GM10248 (cell line): Measurements from ENCODE around the gene NCOA4.

Source experiments
- CTCF ChIA-PET: fragments of 300-600 bp; sonication (Branson Sonifier 250); formaldehyde crosslinking; extraction: SDS; loops from one replicate; lab custom pipeline; 2021; ENCODE audit warnings: antibody characterized with exemption; lab: Yijun Ruan, JAX
- POLR2A ChIA-PET: fragments of 350-650 bp; sonication (Branson Sonifier 250); formaldehyde crosslinking; extraction: SDS; loops from one replicate; lab custom pipeline; 2020; ENCODE audit warnings: antibody characterized with exemption; lab: Yijun Ruan, JAX
- DNase-seq: peaks from one replicate; pipeline ENCODE4 v3.0.0; 2012; ENCODE audit errors: extremely low spot score
- TF ChIP-seq, protein P1 (sequence below): IDR thresholded peaks from 2 replicates; pipeline ENCODE4 v1.5.1; 2012; ENCODE audit warnings: mild to moderate bottlenecking, low read depth; ENCODE audit errors: extremely low read depth, missing control alignments, control extremely low read depth

NCOA4 gene

GRCh38 chr10:46073564-46073963, 43.1 kb upstream of the NCOA4 start:
- ChIA-PET POLR2A (no interaction called here), CTCF (no interaction called here)
- DNase-seq, result no peak
- TF ChIP-seq, protein P1, sequence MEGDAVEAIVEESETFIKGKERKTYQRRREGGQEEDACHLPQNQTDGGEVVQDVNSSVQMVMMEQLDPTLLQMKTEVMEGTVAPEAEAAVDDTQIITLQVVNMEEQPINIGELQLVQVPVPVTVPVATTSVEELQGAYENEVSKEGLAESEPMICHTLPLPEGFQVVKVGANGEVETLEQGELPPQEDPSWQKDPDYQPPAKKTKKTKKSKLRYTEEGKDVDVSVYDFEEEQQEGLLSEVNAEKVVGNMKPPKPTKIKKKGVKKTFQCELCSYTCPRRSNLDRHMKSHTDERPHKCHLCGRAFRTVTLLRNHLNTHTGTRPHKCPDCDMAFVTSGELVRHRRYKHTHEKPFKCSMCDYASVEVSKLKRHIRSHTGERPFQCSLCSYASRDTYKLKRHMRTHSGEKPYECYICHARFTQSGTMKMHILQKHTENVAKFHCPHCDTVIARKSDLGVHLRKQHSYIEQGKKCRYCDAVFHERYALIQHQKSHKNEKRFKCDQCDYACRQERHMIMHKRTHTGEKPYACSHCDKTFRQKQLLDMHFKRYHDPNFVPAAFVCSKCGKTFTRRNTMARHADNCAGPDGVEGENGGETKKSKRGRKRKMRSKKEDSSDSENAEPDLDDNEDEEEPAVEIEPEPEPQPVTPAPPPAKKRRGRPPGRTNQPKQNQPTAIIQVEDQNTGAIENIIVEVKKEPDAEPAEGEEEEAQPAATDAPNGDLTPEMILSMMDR, result no peak

GRCh38 chr10:46070749-46071148, 40.3 kb upstream of the NCOA4 start:
- ChIA-PET POLR2A (no interaction called here), CTCF (no interaction called here)
- TF ChIP-seq, protein P1, result no peak
- no peak for DNase-seq

DNA sequence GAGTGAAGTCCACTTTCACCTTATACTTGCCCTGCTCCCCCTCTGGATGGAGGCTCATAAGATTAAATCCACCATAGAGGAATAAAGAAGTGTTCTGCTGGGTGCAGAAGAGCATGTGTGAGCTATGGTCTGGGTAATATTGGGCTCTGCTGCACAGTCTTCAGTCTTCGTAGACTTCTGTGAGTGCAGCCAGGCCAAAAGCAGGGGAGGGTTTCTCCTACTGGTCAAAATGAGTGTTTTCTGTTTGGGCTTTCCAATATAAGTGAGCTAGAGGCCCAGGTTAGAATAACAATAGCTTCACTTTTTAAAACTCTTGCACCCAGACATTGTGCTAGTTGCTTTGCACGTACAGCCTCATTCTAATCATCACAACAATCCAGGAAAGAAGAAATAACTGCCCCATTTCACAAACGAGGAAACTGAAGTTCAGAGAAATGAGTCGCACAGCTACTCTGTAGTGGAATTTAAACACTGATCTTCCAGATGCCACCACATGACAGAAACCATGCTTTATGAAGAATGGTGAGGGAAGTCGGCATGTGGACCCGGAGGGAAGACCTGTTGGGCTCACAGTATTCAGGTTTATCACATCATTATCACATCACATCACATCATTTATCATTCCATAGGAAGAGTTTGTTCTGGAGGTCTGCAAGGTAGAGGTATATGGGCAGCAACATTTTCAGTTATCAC, 39.5 kb upstream of the NCOA4 start:
- no peak for DNase-seq
- ChIA-PET POLR2A (no interaction called here), CTCF (interaction anchor here (0.7 kb wide), 1 partner anchor 10 kb away, joined by 3 read pairs; no protein-coding TSS in a partner anchor)
- TF ChIP-seq, protein P1, result no peak

GRCh38 chr10:46068905-46069304, 38.5 kb upstream of the NCOA4 start:
- ChIA-PET CTCF (no interaction called here), POLR2A (no interaction called here)
- TF ChIP-seq, protein P1, result no peak
- no peak for DNase-seq

GRCh38 chr10:46068117-46068516, 37.7 kb upstream of the NCOA4 start:
- TF ChIP-seq, protein P1, result no peak
- ChIA-PET CTCF (no interaction called here), POLR2A (no interaction called here)
- DNase-seq, result no peak

GRCh38 chr10:46064269-46064817, 33.9 kb upstream of the NCOA4 start:
- POLR2A ChIA-PET, result no interaction called here
- no peak for DNase-seq
- TF ChIP-seq, protein P1, result no peak

More at GRCh38 chr10:46064269-46064817, 33.9 kb upstream of the NCOA4 start:
- CTCF ChIA-PET, result no interaction called here
